Mammary epithelial cell (primary cell): ENCODE results near the gene HDAC4.

Source experiments
- EZH2 ChIP-seq: IDR thresholded peaks from 2 replicates; pipeline ENCODE4 v1.6.1; 2012; ENCODE audit warnings: low read length, inconsistent platforms, borderline replicate concordance
- TF ChIP-seq, protein P1 (sequence below), 2 donors: IDR thresholded peaks in 1 of 2; conservative IDR thresholded peaks in 1 of 2; 2 replicates each; pipeline ENCODE4 v1.5.1; 2011 to 2012; ENCODE audit warnings: inconsistent platforms in 2 of 2, low read length in 2 of 2, mild to moderate bottlenecking in 2 of 2, control low read depth in 1 of 2, low read depth in 1 of 2; ENCODE audit not compliant: insufficient read depth in 1 of 2; ENCODE audit errors: extremely low read depth in 1 of 2

DNA sequence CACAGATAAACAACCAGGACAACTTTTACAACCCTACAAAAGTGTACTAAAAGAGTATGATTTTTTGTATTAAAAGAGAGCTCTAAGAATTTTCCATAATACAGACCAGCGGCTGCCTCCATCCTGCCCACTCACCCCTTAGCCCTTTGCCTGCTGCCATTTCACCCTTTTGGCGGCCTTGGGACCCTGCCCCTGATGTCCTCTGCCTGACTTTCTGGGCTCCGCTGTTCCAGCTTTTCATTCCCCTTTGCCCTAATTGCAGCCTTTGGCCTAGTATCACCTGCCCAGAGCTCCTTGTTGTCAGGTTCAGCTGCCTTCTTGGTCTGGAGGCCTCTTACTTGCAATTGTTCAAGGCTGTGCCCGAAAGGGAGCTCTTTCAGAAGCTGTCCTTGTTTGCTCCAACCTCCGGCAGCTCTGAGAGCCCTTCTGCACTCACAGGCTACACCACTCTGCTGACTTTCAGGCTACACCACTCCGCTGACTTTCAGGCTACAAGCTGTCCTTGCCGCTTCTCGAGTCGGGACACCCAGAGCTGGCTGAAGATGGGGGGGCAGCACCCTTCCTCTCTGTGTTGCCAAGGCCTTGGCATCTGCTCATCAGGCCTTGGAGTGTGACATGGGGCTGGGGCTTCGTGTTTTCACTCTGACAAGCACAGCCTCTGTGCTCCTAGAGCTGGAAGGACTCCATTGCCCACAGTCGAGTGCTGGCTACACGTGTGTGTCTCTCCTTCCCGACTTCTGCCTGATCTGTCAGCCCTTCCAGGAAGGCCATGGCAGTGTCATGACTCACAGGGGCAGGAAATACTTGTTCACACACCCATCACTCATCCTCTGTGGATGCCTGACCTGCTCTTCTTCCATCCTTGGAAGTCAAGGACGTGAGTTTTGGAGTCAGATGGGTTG lies 43.1 kb upstream of the HDAC4 start:
- TF ChIP-seq EZH2: no peak
- TF ChIP-seq, protein P1, sequence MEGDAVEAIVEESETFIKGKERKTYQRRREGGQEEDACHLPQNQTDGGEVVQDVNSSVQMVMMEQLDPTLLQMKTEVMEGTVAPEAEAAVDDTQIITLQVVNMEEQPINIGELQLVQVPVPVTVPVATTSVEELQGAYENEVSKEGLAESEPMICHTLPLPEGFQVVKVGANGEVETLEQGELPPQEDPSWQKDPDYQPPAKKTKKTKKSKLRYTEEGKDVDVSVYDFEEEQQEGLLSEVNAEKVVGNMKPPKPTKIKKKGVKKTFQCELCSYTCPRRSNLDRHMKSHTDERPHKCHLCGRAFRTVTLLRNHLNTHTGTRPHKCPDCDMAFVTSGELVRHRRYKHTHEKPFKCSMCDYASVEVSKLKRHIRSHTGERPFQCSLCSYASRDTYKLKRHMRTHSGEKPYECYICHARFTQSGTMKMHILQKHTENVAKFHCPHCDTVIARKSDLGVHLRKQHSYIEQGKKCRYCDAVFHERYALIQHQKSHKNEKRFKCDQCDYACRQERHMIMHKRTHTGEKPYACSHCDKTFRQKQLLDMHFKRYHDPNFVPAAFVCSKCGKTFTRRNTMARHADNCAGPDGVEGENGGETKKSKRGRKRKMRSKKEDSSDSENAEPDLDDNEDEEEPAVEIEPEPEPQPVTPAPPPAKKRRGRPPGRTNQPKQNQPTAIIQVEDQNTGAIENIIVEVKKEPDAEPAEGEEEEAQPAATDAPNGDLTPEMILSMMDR (conservative IDR thresholded peaks at IDR 0.05 in 1 of 2, IDR thresholded peaks at IDR 0.05 in 1 of 2; ENCODE audit: extremely low read depth in 1 of 2, insufficient read depth in 1 of 2, low read depth in 1 of 2, low read length in 2 of 2): no peak
